Kidney (tissue), 14 donors: ENCODE results near the gene APRT. TPM values are rescaled to one million over a fixed set of nuclear protein-coding genes. Genes with fewer than 3 reads are reported as not detected.

Source experiments
- DNase-seq, 5 donors: peaks; one replicate each; pipeline ENCODE4 v3.0.0-alpha.2; 2013 to 2020
- FAIRE-seq: peaks from 2 replicates; lab custom pipeline; 2012; peaks lifted over from hg19 to GRCh38; lab: Jason Lieb, UNC
- H3K27ac ChIP-seq, 2 donors: one replicate each; pipeline ENCODE4 v1.7.0; 2013; ENCODE audit warnings: low read depth in 2 of 2, low read length in 2 of 2, inconsistent platforms in 1 of 2
- H3K27me3 ChIP-seq: one replicate; pipeline ENCODE4 v1.7.1; 2013; ENCODE audit warnings: low read length, inconsistent platforms; ENCODE audit not compliant: control insufficient read depth, insufficient read depth
- H3K36me3 ChIP-seq, 3 donors: one replicate each; pipeline versions ENCODE4 v1.7.0 to v1.7.1; 2013; ENCODE audit warnings: low read length in 3 of 3, control low read depth in 1 of 3, inconsistent platforms in 1 of 3; ENCODE audit not compliant: insufficient read depth in 3 of 3, control insufficient read depth in 2 of 3
- H3K4me1 ChIP-seq, 3 donors: one replicate each; pipeline versions ENCODE4 v1.7.0 to v1.7.1; 2013; ENCODE audit warnings: low read length in 3 of 3, inconsistent platforms in 1 of 3, low read depth in 1 of 3; ENCODE audit not compliant: control insufficient read depth in 2 of 3, insufficient read depth in 2 of 3
- H3K4me3 ChIP-seq, 3 donors: one replicate each; pipeline versions ENCODE4 v1.7.0 to v1.8.1; 2013; ENCODE audit warnings: low read length in 3 of 3, control low read depth in 1 of 3, inconsistent platforms in 1 of 3
- H3K9ac ChIP-seq, 3 donors: one replicate each; pipeline versions ENCODE4 v1.7.0 to v1.7.1; 2013; ENCODE audit warnings: low read length in 3 of 3, control low read depth in 1 of 3, inconsistent platforms in 1 of 3
- H3K9me3 ChIP-seq, 3 donors: one replicate each; pipeline versions ENCODE4 v1.7.0 to v1.7.1; 2013; ENCODE audit warnings: low read length in 3 of 3, control low read depth in 1 of 3, inconsistent platforms in 1 of 3; ENCODE audit not compliant: control insufficient read depth in 2 of 3, insufficient read depth in 1 of 3
- CTCF ChIP-seq: IDR thresholded peaks from 3 replicates; pipeline ENCODE4 v1.5.1; 2012; ENCODE audit warnings: mild to moderate bottlenecking, moderate library complexity, borderline replicate concordance; ENCODE audit not compliant: insufficient read depth; ENCODE audit errors: extremely low read depth
- intact Hi-C: fragments of 100-400 bp; cut with DNase I; formaldehyde crosslinking; loops from one replicate; pipeline ENCODE4 v1.11.1; 2022
- polyA plus RNA-seq: library from polyadenylated mRNA; stranded (reverse); fragments of 350-450 nt; fragmentation: Illumina TruSeq; extraction: RNeasy Lipid Tissue Mini Kit (QIAGEN cat#74804); gene quantifications from one replicate; pipeline ENCODE4 v1.2.3, GENCODE V29; 2014; ENCODE audit warnings: low read depth, low replicate concordance; ENCODE audit not compliant: insufficient read depth
- total RNA-seq: library from RNA; stranded (reverse); fragmentation: NEBNext Ultra II Directional; extraction: Animal tissue kit (Norgen Biotek cat#: 25700); gene quantifications from one replicate; pipeline ENCODE4 v1.2.1, GENCODE V29; 2021
- donor health status: control.
- donor health status: control.
- donor health status: control.
- donor health status: control.
- donor health status: control.
- donor health status: DM: yes; HTN: yes; CAD: no.
- donor health status: Normal renal cell carcinoma (clear cell type).

APRT gene
- total and polyA plus RNA-seq, 2 donors from 2014 or later = 105 to 204 TPM

- Histone ChIP-seq H3K36me3 (peaks cover 0 to 3% (median 0%) of the 10 kb centered on the region in 3 donors), H3K27ac (no peak overlapping the region), H3K4me1 (no peaks in the 10 kb centered on the region), H3K9ac (no peak overlapping the region), H3K27me3 (no peaks in the 10 kb centered on the region), H3K4me3 (no peak overlapping the region), H3K9me3 (no peaks in the 10 kb centered on the region)
- FAIRE-seq (no peak), DNase-seq (peak in 4 of 5 donors; percentile 63 to 92 (median 85))
- TF ChIP-seq CTCF = no peak
- intact Hi-C loops = no loop called here
Measured at GRCh38 chr16:88830258-88830657, 18.5 kb upstream of the APRT start.

- Histone ChIP-seq H3K9me3 (no peaks in the 10 kb centered on the region), H3K27ac (no peak overlapping the region), H3K4me3 (no peak overlapping the region), H3K27me3 (no peaks in the 10 kb centered on the region), H3K4me1 (no peaks in the 10 kb centered on the region), H3K36me3 (no peaks in the 10 kb centered on the region), H3K9ac (no peak overlapping the region)
- no peak for FAIRE-seq
- no peak for DNase-seq
- intact Hi-C loops = no loop called here
- TF ChIP-seq CTCF = no peak
Measured at GRCh38 chr16:88828711-88829110, 17.0 kb upstream of the APRT start.

- Histone ChIP-seq H3K27ac (no peak overlapping the region), H3K9ac (no peak overlapping the region), H3K4me3 (no peak overlapping the region), H3K9me3 (no peaks in the 10 kb centered on the region), H3K4me1 (no peaks in the 10 kb centered on the region), H3K27me3 (no peaks in the 10 kb centered on the region), H3K36me3 (peaks cover 0 to 2% (median 0%) of the 10 kb centered on the region in 3 donors)
- TF ChIP-seq CTCF = no peak
- FAIRE-seq = no peak
- intact Hi-C loops = no loop called here
- no peak for DNase-seq
Measured at GRCh38 chr16:88827727-88828126, 16.0 kb upstream of the APRT start.
